ENCODE results near the gene UNKL.

Gene UNKL

GRCh38 chr16:1381612-1382406 is 32.7 kb downstream of the UNKL start:
- Histone ChIP-seq H2AFZ (ENCODE audit: insufficient read depth, low read length, poor library complexity) (no peak overlapping the region), H3K79me2 (ENCODE audit: control insufficient read depth, insufficient read depth, low read length, poor library complexity) (peaks cover 17% of the 10 kb centered on the region), H3K4ac (ENCODE audit: low read depth, low read length) (no peak overlapping the region), H3K4me2 (ENCODE audit: low read length) (no peak overlapping the region), H3K4me1 (ENCODE audit: control insufficient read depth in 1 of 2, insufficient read depth in 2 of 2, low read length in 2 of 2) (peaks cover 9 to 15% of the 10 kb centered on the region in 2 experiments), H3K9ac (ENCODE audit: low read length) (no peak overlapping the region), H3K79me1 (ENCODE audit: low read length) (peaks cover 10% of the 10 kb centered on the region), H2AK5ac (ENCODE audit: low read length) (no peak overlapping the region), H2BK120ac (ENCODE audit: insufficient read depth, low read length, poor library complexity) (no peak overlapping the region), H3K18ac (ENCODE audit: low read length) (no peak overlapping the region), H4K12ac (ENCODE audit: low read depth, low read length) (no peak overlapping the region), H3K9me3 (ENCODE audit: insufficient read depth, low read depth, low read length) (peaks cover under 1% of the 10 kb centered on the region), H4K91ac (ENCODE audit: low read depth, low read length) (no peak overlapping the region), H4K8ac (ENCODE audit: low read depth, low read length) (no peak overlapping the region), H2BK12ac (ENCODE audit: low read length) (no peak overlapping the region), H3K27ac (ENCODE audit: low read depth, low read length) (no peak overlapping the region), H3K4me3 (ENCODE audit: low read depth, low read length) (no peak overlapping the region), H3K36me3 (ENCODE audit: control insufficient read depth in 1 of 2, insufficient read depth in 2 of 2, low read length in 2 of 2) (peaks cover 12 to 18% of the 10 kb centered on the region in 2 experiments), H2BK5ac (ENCODE audit: low read depth, low read length, poor library complexity) (no peak overlapping the region), H3K23ac (ENCODE audit: low read length) (no peak overlapping the region), H3K14ac (ENCODE audit: low read length) (no peak overlapping the region), H3K27me3 (ENCODE audit: insufficient read depth, low read length) (no peaks in the 10 kb centered on the region)
- DNase-seq: no peak
- WGBS (ENCODE audit: extremely low coverage, insufficient coverage, insufficient read length): no CpG with 5 or more reads among the region's 9 CpGs

GRCh38 chr16:1380195-1380594 is 34.3 kb downstream of the UNKL start:
- Histone ChIP-seq H2BK120ac (ENCODE audit: insufficient read depth, low read length, poor library complexity) (no peak overlapping the region), H3K14ac (ENCODE audit: low read length) (no peak overlapping the region), H3K79me2 (ENCODE audit: control insufficient read depth, insufficient read depth, low read length, poor library complexity) (peaks cover 17% of the 10 kb centered on the region), H2AK5ac (ENCODE audit: low read length) (no peak overlapping the region), H2BK5ac (ENCODE audit: low read depth, low read length, poor library complexity) (no peak overlapping the region), H4K12ac (ENCODE audit: low read depth, low read length) (no peak overlapping the region), H3K27ac (ENCODE audit: low read depth, low read length) (no peak overlapping the region), H2BK12ac (ENCODE audit: low read length) (no peak overlapping the region), H4K91ac (ENCODE audit: low read depth, low read length) (no peak overlapping the region), H3K27me3 (ENCODE audit: insufficient read depth, low read length) (no peaks in the 10 kb centered on the region), H3K23ac (ENCODE audit: low read length) (no peak overlapping the region), H2AFZ (ENCODE audit: insufficient read depth, low read length, poor library complexity) (no peak overlapping the region), H3K9ac (ENCODE audit: low read length) (no peak overlapping the region), H4K8ac (ENCODE audit: low read depth, low read length) (no peak overlapping the region), H3K4me1 (ENCODE audit: control insufficient read depth in 1 of 2, insufficient read depth in 2 of 2, low read length in 2 of 2) (peaks cover 9 to 15% of the 10 kb centered on the region in 2 experiments), H3K79me1 (ENCODE audit: low read length) (peaks cover 10% of the 10 kb centered on the region), H3K4me2 (ENCODE audit: low read length) (peak overlapping the region; percentile 79), H3K4ac (ENCODE audit: low read depth, low read length) (no peak overlapping the region), H3K9me3 (ENCODE audit: insufficient read depth, low read depth, low read length) (peaks cover 2% of the 10 kb centered on the region), H3K4me3 (ENCODE audit: low read depth, low read length) (no peak overlapping the region), H3K18ac (ENCODE audit: low read length) (no peak overlapping the region), H3K36me3 (ENCODE audit: control insufficient read depth in 1 of 2, insufficient read depth in 2 of 2, low read length in 2 of 2) (peaks cover 22 to 26% of the 10 kb centered on the region in 2 experiments)
- WGBS (ENCODE audit: extremely low coverage, insufficient coverage, insufficient read length): no CpG with 5 or more reads among the region's 10 CpGs
- no peak for DNase-seq

GRCh38 chr16:1379304-1380076 is 35.0 kb downstream of the UNKL start:
- peak overlapping the region; percentile 95 for H4K91ac ChIP-seq (ENCODE audit: low read depth, low read length)

GRCh38 chr16:1378804-1379303 is 35.6 kb downstream of the UNKL start:
- H2BK120ac ChIP-seq (ENCODE audit: insufficient read depth, low read length, poor library complexity): peak overlapping the region; percentile 78
- peaks cover 17% of the 10 kb centered on the region for H3K79me2 ChIP-seq (ENCODE audit: control insufficient read depth, insufficient read depth, low read length, poor library complexity)
- peak overlapping the region; percentile 82 for H3K27ac ChIP-seq (ENCODE audit: low read depth, low read length)
- H3K4me1 ChIP-seq (ENCODE audit: control insufficient read depth in 1 of 2, insufficient read depth in 2 of 2, low read length in 2 of 2): peaks cover 9 to 15% of the 10 kb centered on the region in 2 experiments
- WGBS (ENCODE audit: extremely low coverage, insufficient coverage, insufficient read length): no CpG with 5 or more reads among the region's 31 CpGs
- peaks cover 30% of the 10 kb centered on the region in 2 experiments for H3K36me3 ChIP-seq (ENCODE audit: control insufficient read depth in 1 of 2, insufficient read depth in 2 of 2, low read length in 2 of 2)
- H3K4ac ChIP-seq (ENCODE audit: low read depth, low read length): peak overlapping the region; percentile 84
- peak overlapping the region; percentile 90 for H2BK5ac ChIP-seq (ENCODE audit: low read depth, low read length, poor library complexity)
- peaks cover 10% of the 10 kb centered on the region for H3K79me1 ChIP-seq (ENCODE audit: low read length)
- H2AFZ ChIP-seq (ENCODE audit: insufficient read depth, low read length, poor library complexity): peak overlapping the region; percentile 66
- H3K27me3 ChIP-seq (ENCODE audit: insufficient read depth, low read length): no peaks in the 10 kb centered on the region
- H4K91ac ChIP-seq (ENCODE audit: low read depth, low read length): peak overlapping the region; percentile 95
- no peak overlapping the region for H2BK12ac ChIP-seq (ENCODE audit: low read length)
- peak overlapping the region; percentile 82 for H3K4me3 ChIP-seq (ENCODE audit: low read depth, low read length)
- H4K8ac ChIP-seq (ENCODE audit: low read depth, low read length): peak overlapping the region; percentile 83
- DNase-seq: peak; percentile 93 to 98
- H3K9me3 ChIP-seq (ENCODE audit: insufficient read depth, low read depth, low read length): peaks cover 2% of the 10 kb centered on the region
- no peak overlapping the region for H3K23ac ChIP-seq (ENCODE audit: low read length)
- peak overlapping the region; percentile 1 for H2AK5ac ChIP-seq (ENCODE audit: low read length)
- peak overlapping the region; percentile 93 for H3K14ac ChIP-seq (ENCODE audit: low read length)
- peak overlapping the region; percentile 34 for H4K12ac ChIP-seq (ENCODE audit: low read depth, low read length)
- H3K18ac ChIP-seq (ENCODE audit: low read length): peak overlapping the region; percentile 80
- peak overlapping the region; percentile 76 for H3K4me2 ChIP-seq (ENCODE audit: low read length)
- H3K9ac ChIP-seq (ENCODE audit: low read length): peak overlapping the region; percentile 54

More at GRCh38 chr16:1379304-1380076, 35.0 kb downstream of the UNKL start:
- Histone ChIP-seq H3K27ac (ENCODE audit: low read depth, low read length) (peak overlapping the region; percentile 82), H3K4me1 (ENCODE audit: control insufficient read depth in 1 of 2, insufficient read depth in 2 of 2, low read length in 2 of 2) (peaks cover 9 to 15% of the 10 kb centered on the region in 2 experiments), H2BK5ac (ENCODE audit: low read depth, low read length, poor library complexity) (peak overlapping the region; percentile 90), H2BK12ac (ENCODE audit: low read length) (peak overlapping the region; percentile 10), H3K23ac (ENCODE audit: low read length) (no peak overlapping the region), H3K27me3 (ENCODE audit: insufficient read depth, low read length) (no peaks in the 10 kb centered on the region), H2BK120ac (ENCODE audit: insufficient read depth, low read length, poor library complexity) (peak overlapping the region; percentile 78), H3K9me3 (ENCODE audit: insufficient read depth, low read depth, low read length) (peaks cover 2% of the 10 kb centered on the region), H4K12ac (ENCODE audit: low read depth, low read length) (peak overlapping the region; percentile 34), H3K4me3 (ENCODE audit: low read depth, low read length) (peak overlapping the region; percentile 82), H2AK5ac (ENCODE audit: low read length) (peak overlapping the region; percentile 80), H2AFZ (ENCODE audit: insufficient read depth, low read length, poor library complexity) (peak overlapping the region; percentile 66), H3K79me2 (ENCODE audit: control insufficient read depth, insufficient read depth, low read length, poor library complexity) (peaks cover 17% of the 10 kb centered on the region), H3K79me1 (ENCODE audit: low read length) (peaks cover 10% of the 10 kb centered on the region), H3K36me3 (ENCODE audit: control insufficient read depth in 1 of 2, insufficient read depth in 2 of 2, low read length in 2 of 2) (peaks cover 26 to 27% of the 10 kb centered on the region in 2 experiments), H3K4me2 (ENCODE audit: low read length) (peak overlapping the region; percentile 79), H3K14ac (ENCODE audit: low read length) (peak overlapping the region; percentile 93), H4K8ac (ENCODE audit: low read depth, low read length) (peak overlapping the region; percentile 83), H3K18ac (ENCODE audit: low read length) (peak overlapping the region; percentile 80), H3K9ac (ENCODE audit: low read length) (peak overlapping the region; percentile 54), H3K4ac (ENCODE audit: low read depth, low read length) (peak overlapping the region; percentile 84)
- no CpG with 5 or more reads among the region's 95 CpGs for whole genome bisulfite sequencing (ENCODE audit: extremely low coverage, insufficient coverage, insufficient read length)
- peak; percentile 40 to 77 for DNase-seq
